HG02759 (cell line): Measurements from ENCODE around the gene KSR1.
"Not testable (repeated sequence)": the region's sequence is repeated elsewhere in the genome, so short reads cannot be mapped to it uniquely, and the experiment has no call there.

Source experiments
- ATAC-seq: cut with Tn5 transposase; IDR thresholded peaks from one replicate; pipeline ENCODE4 v1.9.1; 2021; ENCODE audit warnings: mild to moderate bottlenecking, moderate library complexity; ENCODE audit not compliant: unreplicated experiment

Gene KSR1

DNA sequence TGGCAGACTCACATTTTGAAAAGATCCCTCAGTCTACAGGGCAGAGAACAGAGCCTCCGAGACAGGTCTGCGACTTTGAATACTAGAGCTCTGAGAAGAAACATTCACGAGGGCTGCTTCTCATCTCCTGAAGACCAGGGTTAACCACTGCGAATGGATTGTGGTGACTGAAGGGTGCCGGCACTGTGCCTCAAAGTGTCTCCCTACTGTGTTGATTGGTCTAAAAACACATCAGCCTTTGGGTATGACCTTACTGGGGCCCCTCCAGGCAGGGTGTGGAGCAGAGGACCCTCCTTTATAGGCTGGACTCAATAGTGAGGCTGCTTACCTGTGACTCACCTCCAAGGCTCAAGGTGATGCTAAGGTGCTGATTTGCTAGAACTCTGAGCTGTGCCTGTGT is 172.1 kb downstream of the KSR1 start:
- ATAC-seq, result no peak

DNA sequence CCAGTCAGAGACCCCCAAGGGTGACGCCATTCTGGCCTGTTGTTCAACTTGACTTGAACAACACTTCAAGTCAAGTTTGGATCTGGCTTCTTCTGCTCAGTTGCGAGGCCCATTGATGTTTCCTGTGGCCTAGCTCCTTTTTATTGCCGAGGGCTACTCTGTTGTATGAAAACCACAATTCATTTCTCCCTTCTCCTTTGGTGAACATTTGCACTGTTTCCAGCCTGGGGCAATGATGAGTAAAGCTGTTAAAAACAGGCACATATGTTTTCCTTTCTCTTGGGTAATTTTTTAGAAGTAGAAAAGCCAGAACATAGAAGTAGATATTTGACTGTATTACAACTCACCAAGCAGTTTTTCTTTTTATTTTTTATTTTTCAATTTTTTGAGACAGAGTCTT is 173.0 kb downstream of the KSR1 start:
- not testable (repeated sequence) for ATAC-seq

DNA sequence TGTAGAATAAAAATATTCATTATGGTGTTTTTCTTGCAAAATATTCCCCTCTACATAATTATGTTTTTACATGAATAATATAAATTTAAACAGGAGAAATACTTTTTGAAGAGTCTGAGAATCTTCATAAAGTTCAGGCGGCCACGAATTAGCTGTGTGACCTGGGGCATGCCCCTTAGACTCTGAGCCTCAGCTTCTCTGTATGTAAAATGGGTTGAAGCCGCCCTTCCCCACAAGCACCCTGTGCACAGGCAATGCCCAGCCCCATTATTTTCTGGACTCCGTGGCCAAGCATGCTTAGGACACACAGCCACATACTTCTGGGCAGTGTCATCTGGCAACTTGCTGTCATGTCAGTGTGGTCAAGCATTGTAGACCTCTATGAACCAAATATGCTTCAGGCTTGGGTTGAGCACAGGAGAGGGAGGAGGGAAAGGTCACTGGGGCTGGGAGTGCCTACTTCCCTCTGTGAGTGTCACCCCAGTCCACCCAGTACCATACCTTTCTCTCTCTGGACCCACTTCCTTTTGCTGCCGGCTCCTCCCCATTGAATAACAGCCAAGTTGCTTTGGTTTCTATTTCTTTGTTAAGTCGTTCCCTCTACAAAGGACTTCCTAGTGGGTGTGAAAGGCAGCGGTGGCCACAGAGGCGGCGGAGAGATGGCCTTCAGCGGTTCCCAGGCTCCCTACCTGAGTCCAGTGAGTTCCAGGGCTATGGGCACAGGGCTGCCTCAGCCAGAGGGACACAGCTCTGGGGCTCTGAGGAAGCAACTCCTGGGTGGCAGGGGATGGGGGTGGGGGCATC is 174.6 kb downstream of the KSR1 start, which contains the start of gene LGALS9:
Gene LGALS9, plus strand, starts transcription at position 582 of the 804 bp plus-strand sequence. Its CDS starts 78 bp downstream, at position 660.
- ATAC-seq, result peak; percentile 66

DNA sequence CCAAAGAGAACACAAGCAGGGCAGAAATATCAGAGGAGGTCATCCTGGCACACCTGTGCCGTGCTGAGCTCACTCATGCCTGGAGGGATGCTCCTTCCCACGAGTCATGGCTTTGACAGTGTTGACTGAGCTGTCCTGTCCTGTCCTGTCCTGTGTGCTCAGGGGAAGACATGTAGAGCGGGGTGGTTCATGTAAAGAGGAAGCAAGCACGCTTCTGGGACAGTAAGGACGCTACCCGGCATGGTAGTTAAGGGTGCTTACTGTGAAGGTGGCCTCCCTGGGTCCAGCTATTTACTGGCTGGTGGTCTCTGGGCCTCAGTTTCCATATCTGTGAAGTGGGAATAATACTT is 175.1 kb downstream of the KSR1 start:
- peak; percentile 39 for ATAC-seq

DNA sequence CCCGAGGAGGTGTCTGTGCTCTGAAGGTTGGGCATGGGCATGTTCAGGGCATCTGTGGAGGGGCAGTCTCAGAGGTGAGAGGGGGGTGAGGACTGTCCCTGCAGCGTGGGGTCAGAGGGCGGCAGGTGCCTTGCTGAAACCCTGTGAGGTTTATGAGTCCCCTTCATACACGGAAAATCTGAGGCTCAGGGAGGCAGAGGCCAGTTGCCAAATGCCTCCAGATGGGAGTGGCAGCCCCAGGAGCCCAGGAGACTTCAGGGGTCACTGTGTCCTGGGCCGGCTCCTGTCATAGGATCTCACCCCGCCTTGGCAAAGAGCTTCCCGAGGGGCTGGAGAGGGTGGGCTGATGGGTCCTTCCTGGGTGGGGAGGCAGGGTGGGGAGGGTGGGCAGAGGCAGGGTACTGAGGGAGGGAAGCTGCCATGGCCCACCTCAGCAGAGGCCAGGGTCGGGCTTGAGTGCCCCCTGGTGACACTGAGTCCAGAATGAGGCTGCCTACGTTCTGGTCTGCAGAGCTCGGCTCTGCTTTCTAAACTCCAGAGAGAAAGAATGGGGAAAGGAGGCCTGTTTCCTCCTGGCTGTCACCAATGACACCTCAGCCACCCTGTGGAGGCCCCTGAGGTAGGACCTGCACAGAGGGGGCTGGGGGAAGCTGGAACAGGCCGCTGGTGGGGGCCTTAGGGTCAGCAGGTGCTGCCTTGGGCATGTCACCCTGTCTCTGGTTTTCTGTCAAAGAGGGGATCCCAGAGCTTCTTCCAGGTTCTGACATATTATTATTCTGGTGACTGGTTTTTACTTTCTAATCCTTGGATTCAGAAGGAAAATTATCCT is 175.9 kb downstream of the KSR1 start:
- ATAC-seq, result no peak

DNA sequence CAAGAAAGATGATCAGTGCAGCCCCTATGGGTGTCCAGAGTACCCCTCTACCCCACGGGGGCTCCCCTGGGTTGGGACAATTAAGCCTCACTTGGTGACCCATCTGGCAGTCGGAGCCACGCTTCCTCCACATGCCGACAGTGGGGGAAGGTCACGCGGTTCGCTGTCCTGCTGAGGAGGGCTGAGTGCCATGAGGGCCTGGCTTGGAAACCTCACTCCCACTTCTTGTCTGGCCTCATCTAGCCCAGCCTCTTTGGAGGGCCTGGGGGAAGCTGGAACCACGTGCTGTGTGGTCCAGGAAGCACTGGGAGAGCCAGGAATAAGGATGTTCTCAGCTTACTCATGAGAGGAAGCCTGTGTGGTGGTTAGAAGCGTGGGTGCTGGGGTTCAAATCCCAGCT is 176.5 kb downstream of the KSR1 start:
- not testable (repeated sequence) for ATAC-seq

DNA sequence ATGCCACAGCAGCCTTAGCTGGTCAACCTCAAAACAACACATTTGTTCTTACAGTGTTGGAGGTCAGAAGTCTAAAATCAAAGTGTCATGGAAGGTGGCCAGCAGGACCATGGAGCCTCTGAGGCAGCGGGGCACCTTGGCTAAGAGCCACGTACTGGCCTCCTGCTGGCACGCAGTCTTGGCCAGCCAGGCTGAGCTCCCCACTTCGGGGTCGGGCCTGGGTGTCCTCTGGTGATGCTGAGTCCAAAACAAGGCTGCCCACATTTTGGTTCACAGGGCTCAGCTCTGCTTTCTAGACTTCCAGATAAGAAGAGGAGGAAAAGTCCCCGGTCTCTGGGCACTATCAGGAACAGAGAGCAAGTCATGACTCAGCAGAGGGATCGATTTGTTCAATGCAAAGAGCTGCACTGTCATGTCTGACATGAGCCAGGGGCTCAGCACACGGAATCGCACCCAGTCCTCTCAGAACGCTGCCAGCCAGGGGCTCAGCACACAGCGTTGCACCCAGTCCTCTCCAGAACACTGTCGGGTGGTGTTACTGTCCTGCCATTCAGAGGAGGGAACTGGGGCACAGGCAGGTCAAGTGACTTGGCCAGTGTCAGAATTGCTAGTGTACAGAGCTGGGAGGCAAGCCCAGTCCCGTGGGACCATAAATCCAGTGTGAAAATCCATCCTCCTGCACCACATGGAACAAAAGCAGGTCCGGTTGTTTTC is 177.2 kb downstream of the KSR1 start:
- ATAC-seq, result no peak

DNA sequence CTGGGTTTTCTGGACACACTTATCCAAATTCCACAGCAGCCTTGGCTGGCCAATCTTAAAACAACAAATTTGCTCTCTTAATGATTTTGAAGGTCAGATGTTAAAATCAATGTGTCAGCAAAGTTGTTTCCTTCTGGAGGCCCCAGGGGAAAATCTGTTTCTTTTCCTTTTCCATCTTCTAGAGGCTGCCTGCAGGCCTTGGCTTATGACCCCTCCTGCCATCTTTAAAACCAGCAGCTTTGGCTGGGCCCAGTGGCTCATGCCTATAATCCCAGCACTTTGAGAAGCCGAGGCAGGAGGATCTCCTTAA is 177.7 kb downstream of the KSR1 start:
- ATAC-seq, result no peak

DNA sequence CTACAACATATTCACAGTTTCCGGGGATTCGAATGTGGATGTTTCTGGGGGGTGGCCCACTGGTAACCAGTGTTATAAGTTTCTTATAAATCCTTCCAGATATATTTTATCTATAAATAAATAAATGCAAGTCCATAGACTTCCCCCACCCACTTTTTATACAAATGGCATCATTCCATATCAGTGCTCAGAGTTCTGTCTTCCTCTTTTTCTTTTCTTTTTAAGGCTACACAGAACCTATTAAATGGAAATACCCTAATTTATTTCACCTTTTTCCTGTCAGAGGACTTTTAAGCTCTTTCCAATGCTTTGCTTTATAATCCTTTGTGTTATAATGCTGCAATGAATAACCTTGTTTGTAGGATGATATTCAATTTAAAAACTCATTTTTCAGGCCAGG is 178.5 kb downstream of the KSR1 start:
- no peak for ATAC-seq

DNA sequence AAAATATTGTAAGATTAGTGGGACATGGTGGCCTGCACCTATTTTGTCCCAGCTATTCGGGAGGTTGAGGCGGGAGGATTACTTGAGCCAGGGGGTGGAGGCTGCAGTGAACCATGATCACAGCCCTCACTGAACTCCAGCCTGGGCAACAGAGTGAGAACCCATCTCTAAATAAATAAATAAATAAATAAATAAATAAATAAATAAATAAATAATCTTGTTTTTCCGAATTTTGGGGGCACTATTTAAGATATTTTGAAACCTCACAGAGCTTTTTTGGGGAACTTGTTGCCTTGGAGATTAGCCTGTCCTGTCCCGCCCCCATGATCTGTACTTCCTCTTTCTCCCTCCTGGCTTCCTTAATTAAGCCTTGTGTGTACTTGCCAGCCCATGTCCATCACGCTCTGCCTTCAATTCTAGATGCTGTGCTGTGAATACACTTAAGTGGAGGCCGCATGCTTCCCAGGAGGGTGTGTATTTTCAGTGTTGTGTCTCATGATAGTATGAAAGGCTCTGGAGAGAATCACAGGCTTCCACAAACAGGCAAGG is 179.1 kb downstream of the KSR1 start:
- ATAC-seq, result no peak

DNA sequence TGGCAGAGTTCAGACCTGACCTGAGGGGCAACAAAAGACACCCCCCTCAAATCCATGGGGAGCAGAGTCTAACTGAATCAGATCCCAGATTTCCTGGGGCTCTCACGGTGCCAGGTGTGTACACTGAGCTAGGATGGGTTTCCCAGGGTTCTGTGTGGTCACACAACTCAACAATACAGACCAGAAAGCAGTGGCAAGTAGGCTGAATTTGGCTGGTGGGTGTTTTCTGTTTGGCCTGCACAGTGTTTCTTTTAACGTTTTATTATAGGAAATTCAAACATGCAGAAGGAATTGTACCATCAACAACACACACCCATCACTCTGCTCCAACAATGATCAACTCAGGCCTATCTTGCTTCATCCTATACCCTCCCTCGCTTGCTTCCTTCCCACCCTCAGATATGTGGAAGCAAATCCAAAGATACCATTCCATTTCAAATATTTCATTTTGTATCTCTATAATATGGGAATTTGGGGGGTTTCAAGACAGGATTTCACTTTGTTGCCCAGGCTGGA is 179.8 kb downstream of the KSR1 start:
- not testable (repeated sequence) for ATAC-seq

DNA sequence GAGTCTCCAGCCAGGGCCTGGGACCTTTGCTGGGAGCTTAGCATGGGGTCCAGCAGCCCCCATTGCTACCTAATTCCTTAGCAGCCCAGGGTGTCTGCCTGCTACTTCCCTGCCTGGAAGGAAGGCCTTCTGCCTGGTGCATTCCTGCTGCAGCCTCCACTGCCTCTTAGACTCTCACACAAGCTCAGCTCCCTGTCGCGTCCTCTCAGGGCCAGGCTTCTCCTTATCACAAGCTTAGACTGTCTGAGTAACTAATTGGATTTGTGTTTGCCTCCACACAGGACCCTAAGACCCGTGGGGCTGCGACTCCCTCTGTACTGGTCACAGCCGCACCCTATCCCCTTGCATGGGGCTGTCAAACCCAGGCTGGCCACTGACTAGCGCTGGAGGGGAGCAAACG is 181.6 kb downstream of the KSR1 start:
- ATAC-seq, result not testable (repeated sequence)

DNA sequence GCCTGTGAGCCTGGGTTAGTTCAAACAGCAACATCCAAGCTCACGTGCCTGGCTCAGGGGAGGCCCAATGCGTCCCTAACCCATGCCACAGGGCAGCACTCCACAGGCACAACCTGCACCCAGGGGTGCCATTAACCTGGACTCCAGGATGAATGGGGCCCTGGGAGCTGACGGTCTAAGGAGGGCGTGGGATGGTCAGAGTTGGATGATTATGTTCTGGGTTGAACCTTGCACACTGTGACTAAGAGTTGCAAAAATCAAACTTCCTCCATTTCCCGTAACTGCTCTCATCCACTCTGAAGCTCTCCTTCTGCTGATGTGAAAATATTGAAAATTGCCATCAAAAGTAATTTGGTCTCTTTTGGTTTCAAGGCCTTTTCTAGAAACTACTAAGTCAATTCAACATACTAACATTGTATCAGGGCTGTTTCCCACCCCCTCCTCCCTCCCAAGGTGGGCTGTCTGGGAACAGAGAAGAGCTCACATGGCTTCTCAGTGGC is 182.2 kb downstream of the KSR1 start:
- ATAC-seq, result not testable (repeated sequence)

DNA sequence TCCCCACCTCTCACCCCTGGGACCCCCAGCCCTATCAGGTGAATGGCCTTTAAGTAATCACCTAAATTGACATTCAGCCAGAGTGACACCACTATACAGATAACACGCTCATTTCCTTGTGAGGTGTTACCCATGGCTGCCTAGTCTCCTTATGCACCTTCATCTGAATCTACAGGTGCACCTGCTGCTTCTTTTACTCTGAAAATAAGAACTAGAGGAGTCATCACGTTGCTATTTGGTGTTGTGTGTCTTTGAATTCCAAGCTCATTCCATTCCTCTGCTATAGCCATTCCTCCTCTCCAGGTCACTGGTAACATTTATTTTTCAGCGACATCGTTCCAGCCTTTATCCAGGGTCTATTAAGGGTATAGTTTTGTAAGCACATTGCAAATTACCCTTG is 184.5 kb downstream of the KSR1 start:
- no peak for ATAC-seq

DNA sequence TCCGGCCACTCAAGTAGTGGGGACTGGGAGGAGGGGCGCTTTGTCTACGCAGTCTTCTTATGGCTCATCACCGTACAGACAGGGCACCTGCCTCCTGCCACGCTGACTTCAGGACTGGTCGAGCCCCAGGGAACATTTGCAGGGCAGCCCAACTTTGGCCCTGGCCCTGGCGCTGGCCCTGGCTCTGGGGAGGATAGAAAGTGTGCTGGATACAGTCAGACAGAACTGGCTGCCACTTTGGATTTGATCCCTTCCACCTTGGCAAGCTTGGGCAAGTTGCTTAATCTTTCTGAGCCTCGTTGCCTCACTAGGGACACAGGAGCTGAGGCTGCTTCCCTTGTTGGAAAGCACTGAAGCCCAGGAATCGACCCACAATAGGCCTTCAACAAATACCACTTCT is 188.3 kb downstream of the KSR1 start:
- ATAC-seq, result no peak

DNA sequence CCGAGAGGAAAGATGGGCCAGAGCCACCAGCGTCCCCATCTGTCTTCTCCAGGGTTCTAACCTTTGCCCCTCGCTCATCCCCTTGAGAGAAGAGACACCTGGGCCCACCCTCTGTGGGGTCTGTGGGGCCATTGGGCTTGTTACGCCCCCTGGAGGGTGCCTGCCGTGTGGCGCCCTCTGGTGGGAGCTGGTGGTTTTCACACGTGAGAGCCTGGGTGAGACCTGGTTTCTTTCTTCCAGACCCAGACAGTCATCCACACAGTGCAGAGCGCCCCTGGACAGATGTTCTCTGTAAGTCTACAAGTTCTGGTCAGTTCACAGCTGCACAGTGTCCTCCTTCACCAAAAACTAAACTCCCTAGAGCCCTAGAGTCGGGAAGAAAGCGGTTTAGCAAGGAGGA is 189.4 kb downstream of the KSR1 start:
- peak; percentile 56 for ATAC-seq

DNA sequence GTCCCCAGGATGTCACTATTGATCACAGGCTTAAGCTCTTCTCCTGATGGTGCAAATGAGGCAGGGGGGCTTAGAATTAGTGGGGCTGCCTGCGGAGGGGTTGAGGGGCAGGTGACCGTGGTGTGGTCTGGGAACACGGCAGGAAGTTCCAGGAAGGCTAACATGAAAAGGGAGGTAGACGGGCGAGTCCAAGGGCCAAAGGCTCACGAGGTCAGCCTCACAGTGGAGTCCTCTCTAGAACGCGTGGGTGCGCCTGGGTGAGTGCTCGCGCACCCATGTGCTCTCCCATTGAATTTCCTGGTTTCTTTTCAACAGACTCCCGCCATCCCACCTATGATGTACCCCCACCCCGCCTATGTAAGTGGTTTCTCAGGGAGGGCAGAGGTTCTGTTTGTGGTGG is 190.0 kb downstream of the KSR1 start:
- ATAC-seq, result no peak

DNA sequence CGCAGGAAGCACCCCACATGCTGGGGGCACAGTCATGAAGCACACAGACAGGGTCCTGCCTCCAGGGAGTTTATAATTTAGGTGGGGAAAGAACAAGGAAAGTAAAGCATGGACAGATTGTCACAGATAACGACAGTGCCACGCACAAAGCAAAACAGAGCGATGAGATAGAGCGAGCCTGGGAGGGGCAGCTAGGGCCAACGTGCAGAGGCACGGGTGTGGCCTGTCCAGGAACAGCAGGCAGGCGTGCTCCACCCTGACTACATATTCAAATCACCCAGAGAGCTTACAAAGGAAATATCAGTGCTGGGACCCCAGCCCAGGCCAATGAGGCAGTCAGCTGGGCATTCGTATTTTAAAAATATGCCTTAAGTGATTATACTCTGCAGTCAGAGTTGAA is 191.5 kb downstream of the KSR1 start:
- ATAC-seq, result no peak

DNA sequence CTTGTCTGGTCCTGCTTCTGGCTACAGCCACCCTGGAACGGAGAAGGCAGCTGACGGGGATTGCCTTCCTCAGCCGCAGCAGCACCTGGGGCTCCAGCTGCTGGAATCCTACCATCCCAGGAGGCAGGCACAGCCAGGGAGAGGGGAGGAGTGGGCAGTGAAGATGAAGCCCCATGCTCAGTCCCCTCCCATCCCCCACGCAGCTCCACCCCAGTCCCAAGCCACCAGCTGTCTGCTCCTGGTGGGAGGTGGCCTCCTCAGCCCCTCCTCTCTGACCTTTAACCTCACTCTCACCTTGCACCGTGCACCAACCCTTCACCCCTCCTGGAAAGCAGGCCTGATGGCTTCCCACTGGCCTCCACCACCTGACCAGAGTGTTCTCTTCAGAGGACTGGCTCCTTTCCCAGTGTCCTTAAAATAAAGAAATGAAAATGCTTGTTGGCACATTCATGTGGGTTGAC is 192.9 kb downstream of the KSR1 start:
- not testable (repeated sequence) for ATAC-seq

DNA sequence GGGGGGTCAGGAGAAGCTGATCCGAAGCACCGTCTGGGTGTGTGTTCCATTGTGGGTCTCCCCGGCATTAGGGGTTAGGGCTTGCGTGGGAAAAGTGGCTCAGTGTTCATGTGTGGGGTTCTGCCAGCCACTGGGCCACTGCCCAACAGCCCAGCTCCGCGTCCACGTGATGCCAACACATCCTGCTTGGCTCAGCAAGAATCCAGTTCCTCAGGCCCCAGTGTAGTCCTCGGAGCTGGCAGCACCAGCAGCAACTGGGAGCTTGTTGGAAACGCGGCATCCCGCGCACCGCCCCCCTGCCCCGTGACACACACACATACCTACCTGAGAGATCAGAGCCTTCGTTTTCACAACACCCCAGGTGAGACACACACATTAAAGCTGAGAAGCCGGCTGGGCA is 193.7 kb downstream of the KSR1 start:
- ATAC-seq, result no peak

DNA sequence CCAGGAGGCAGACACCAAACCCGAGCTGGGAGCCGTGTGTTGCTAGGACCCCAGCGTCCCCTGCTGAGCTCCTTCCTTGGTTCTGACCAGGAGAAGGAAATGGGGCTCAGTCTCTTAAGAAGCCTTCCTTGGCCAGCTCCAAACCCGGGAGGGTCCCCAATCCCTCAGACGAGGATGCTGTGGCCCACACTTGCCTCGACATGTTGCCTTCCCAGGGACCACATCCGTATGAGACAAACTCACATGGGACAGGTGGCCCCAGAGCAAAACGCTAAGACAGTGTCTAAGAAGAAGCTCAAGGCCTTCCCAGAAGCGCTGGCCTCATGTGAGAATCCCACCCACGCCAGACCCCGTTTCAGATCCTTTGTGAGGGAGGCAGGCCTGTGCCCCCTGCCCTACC is 194.6 kb downstream of the KSR1 start:
- no peak for ATAC-seq
